GM12874 (cell line): ENCODE data around the gene HAGHL.

ENCODE experiments used
- CTCF ChIP-seq: IDR thresholded peaks from 2 replicates; pipeline ENCODE4 v1.5.1; 2011; ENCODE audit warnings: low read depth, mild to moderate bottlenecking, control low read depth, low read length, moderate library complexity; ENCODE audit not compliant: insufficient read depth

Gene HAGHL

DNA sequence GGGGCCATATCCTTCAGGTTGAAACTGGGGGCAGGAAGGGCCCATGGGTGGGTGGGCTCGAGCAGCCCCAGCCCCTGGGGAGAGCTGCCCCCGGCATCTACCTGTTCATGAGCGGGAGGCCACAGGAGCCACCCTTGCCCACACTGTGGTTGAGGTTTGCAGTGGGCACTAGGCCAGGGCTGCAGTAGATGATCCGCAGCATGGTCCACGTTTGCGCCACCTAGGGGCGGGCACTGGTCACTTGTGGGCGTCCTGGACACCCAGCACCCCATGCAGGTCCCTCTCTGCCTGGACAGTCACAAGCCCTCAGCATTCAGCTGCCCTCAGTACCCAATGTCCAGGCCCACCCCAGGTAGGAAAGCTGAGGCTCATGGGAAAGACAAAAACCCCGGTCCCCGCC is 40.9 kb upstream of the HAGHL start:
- TF ChIP-seq CTCF = peak; percentile 38

GRCh38 chr16:686459-687260 is 40.2 kb upstream of the HAGHL start:
- no peak for TF ChIP-seq CTCF

- no peak for TF ChIP-seq CTCF
Measured at GRCh38 chr16:687499-687898, 39.4 kb upstream of the HAGHL start.

DNA sequence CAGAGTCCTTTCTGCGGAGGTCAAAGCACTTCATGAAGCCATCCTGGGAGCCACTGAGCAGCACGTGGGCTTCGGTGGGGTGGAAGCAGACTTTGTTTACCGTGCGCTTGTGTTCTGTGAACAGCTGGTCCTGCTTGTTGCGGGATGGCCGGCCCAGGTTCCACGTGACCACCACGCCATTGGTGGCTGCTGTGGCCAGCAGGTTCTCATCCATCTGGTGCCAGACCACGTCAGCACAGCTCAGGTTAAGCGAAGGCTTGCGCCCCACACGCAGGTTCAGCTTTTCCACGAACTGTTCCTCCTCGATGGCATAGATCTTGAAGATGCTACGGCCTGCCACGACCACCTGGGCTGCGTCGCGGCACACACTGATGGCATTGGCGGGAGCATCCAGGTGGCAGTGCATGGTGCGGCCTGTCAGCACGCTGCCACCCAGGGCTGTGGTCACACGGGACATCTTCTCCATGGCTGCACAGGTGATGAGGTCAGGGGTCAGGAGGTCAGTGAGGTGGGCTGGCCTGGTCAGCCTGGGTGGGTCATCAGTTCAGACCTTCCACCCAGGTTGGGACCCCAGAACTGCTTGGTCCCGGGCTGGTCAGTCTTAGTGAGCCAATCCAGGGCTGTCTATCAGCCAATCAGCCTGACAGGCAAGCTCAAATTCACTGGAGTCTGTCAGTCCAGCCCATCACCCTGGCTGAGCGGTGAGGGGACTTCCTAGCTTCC is 37.6 kb upstream of the HAGHL start:
- no peak for TF ChIP-seq CTCF

DNA sequence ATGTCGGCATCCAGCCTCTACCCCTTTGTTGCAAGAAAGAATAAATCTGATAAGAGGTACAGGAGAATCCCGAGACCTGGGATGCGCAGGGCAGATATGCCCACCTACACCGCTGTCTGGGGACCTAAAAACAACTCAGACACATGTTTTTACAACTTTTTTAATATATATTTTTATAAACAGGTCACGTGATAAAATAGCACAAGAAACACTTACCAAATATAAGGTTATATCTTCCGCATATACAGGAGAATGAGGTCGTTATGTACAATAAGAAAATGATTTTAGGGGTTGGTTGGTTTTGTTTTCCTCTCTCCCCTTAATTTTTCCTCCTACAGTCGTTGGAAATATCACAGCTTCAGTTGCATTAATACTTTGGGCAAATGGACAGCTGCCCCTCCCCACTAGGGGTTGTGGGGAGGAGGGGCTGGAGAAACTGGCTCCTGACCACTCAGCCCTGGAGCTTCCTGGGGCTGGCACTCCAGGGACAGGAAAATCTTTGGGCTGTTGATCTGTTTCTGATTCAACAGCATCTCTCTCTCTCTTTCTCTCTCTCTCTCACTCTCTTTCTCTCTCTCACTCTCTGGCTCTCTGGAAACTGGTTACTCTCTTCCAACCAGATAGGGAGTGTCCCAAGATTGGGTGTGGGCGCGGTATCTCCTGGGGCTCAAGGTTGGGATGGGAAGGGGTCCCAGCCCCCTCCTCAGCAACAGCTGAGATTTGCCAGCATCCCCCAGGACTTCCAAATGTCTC is 34.4 kb upstream of the HAGHL start:
- TF ChIP-seq CTCF = no peak

DNA sequence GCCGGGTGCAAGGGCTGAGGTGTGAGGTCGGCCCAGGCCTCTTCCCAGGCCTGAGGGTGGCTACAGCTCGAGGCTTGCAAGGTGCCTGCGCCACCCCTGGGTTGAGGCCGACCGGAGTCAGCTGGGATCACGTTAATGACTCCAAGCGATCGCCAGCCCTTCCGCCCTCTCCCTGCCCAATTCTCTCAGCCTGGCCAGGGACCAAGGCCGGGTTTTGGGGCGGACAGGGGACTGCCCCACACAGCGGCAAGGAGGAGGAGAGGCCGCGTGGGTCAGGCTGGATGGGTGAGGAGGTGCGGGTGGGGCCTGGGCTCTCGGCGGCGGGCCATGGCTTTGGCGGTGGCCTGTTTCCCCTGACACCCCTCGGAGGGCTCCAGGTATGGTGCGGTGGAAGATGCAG is 33.5 kb upstream of the HAGHL start:
- TF ChIP-seq CTCF = no peak

DNA sequence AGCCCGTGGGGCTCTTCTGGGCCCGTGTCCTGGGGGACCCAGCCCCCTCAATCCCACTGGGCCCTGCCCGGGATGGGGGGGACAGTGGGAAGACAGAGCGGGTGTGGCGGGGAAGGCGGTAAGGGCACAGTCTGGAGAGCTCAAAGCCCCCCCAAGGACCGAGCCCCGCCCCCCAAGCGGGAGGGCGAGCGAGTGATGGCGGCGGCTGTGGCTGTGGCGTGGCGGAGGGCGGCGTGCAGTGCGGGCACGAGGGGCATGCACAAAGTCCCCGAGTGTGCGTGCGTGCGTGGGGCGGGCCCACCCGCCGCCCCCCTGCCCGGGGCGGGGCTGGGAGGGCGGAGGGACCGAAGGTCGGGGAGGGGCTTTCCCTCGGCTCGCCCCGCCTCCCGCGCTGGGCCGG is 33.1 kb upstream of the HAGHL start:
- no peak for TF ChIP-seq CTCF
